GM18951 (cell line): ENCODE results near the gene MIGA1.
"Not testable (repeated sequence)": the region's sequence is repeated elsewhere in the genome, so short reads cannot be mapped to it uniquely, and the experiment has no call there.

ENCODE experiments used
- POLR2A ChIP-seq: IDR thresholded peaks from 4 replicates; pipeline ENCODE4 v1.6.1; 2011; ENCODE audit warnings: mild to moderate bottlenecking; ENCODE audit not compliant: insufficient read length, insufficient read depth; ENCODE audit errors: extremely low read depth
- in situ Hi-C: fragments of 300-500 bp; cut with MboI; formaldehyde crosslinking; loops from one replicate; pipeline ENCODE4 v1.12.0; 2022; ENCODE audit warnings: low sequenced_read_pairs, mixed read lengths, inconsistent platforms; ENCODE audit not compliant: unreplicated experiment

Gene MIGA1

DNA sequence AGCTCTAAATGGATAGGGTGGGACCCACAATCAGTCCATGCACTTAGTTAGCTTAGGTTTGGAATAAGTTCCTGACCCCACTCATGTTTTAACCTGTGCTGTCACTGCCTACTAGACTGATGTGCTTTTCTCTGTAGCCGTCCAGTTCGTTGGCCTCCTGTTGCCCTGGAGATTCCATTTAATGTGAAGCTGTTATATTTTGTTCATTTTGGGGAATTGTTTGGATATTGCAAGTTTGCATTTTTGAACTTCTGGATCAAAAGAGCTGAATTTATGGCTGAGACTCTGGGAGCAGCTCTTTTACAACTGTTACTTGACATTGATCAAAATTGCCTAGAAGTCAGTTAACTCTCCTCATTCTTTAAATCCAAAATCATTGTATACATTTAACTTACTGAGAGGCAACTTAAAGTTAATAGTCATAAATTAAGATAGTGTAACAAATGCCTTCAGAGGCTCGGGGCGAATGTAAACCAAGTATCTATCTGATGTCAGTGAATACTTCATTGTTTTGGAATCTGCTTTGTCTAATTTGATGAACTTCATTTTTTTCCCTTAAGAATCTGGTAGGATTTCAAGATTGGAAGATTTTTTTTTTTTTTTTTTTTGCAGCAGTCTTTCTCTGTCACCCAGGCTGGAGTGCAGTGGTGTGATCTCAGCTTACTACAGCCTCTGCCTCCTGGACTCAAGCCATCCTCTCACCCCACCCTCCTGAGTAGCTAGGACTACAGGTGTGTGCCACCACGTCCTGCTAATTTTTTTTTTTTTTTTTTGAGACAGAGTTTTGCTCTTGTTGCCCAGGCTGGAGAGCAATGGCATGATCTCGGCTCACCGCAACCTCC, 38.1 kb downstream of the MIGA1 start:
- no peak for TF ChIP-seq POLR2A
- in situ Hi-C loops: no loop called here

DNA sequence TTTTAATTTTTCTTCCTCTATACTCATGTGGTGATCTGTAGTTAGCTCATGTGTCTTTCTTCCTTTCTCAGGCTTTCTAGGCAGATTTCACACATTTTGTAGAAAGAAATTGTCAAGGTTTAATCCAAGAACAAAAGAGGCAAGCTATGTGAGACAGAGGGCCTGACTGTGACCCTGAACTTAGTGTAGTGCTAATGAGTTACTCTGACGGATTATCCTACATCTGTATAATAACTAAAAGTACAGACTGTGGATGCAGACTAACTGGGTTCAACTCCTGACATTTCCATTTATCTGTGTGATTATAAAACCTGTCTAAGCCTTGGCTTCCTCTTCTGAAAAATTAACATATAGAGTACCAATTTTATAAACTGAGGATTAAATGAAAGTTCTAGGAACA, 40.7 kb downstream of the MIGA1 start:
- in situ Hi-C loops: no loop called here

DNA sequence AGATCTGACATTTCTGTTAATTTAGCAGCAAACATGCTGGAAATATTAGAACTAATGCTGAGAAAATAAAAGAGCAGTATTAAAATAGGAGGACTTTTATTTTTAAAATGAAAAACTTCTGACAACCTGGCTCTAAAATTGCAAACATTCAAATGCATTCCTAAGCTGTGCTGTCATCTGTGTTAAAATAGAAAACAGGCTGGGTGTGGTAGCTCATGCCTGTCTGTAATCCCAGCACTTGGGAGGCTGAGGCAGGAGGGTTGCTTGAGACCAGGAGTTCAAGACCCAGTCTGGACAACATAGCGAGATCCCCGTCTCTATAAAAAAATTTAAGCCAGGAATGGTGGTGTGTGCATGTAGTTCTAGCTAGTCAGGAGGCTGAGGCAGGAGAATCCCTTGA, 44.6 kb downstream of the MIGA1 start:
- no peak for TF ChIP-seq POLR2A
- in situ Hi-C loops: no loop called here

More for the DNA sequence above, 40.7 kb downstream of the MIGA1 start:
- no peak for TF ChIP-seq POLR2A

DNA sequence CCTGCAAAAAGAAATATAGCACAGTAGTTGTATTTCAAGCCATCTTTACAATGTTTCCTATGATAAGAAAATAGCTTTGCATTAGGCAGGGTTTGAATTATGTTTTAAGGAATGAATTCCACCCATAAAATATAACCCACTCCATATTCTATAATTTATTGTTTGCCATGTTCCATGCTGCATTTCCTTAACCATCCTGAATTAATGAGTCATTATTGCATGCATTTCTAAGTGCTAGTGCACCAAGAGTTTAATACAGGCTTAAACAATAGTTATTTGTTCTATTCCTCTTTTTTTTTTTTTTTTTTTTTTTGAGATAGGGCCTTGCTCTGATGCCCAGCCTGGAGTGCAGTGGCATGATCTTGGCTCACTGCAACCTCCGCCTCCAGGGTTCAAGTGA, 45.2 kb downstream of the MIGA1 start:
- in situ Hi-C loops: no loop called here
- no peak for TF ChIP-seq POLR2A

DNA sequence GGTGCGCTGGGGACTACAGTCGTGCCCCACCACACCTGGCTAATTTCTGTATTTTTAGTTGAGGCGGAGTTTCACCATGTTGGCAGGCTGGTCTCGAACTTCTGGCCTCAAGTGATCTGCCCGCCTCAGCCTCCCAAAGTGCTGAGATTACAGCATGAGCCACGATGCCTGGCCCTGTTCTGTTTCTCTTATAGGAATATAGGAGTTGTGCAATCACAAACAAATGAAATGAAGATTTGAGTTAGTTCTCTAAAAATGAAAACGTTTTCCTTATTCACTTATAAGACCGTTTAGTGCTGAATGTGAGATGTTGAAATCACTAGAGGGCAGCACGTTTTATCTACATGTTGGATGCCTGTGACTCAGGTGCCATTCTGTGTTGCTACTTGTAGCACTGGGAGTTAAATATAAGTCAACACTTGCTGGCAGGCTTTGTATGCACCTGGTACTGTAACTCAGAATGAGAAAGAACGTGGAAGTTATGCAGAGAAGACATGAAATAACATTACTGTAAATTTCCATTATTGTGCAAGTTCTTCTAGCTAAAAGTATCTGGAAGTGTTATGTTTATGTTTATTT, 45.8 kb downstream of the MIGA1 start:
- in situ Hi-C loops: no loop called here
- TF ChIP-seq POLR2A: no peak

DNA sequence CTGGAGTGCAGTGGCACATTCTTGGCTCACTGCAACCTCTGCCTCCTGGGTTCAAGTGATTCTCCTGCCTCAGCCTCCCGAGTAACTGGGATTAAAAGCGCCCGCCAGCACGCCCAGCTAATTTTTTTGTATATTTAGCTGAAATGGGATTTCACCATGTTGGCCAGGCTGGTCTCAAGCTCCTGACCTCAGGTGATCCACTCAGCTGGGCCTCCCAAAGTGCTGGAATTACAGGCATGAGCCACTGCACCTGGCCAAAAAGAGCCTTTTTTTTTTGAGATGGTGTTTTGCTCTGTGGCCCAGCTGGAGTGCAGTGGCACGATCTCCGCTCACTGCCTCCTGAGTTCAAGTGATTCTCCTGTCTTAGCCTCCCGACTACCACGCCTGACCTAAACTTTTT, 47.4 kb downstream of the MIGA1 start:
- in situ Hi-C loops: not testable (repeated sequence)

DNA sequence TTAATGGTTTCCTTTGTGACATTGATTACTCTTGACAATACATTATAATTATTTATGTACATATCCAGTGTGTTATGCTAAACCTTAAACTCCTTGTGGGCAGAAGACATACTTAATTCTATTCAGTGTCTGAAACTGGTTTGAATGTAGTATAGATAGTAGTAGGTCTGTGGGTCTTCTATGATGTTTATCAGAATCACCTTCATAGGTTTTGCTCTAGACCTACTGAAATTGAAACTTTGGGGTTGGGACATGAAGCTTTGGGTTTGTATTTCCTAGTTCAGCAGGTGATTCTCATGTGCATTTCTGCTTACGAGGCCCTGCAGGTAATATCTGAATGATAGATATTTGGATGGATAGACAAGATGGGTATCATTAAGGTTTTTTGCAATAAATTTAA, 48.6 kb downstream of the MIGA1 start:
- in situ Hi-C loops: no loop called here
- TF ChIP-seq POLR2A: no peak

DNA sequence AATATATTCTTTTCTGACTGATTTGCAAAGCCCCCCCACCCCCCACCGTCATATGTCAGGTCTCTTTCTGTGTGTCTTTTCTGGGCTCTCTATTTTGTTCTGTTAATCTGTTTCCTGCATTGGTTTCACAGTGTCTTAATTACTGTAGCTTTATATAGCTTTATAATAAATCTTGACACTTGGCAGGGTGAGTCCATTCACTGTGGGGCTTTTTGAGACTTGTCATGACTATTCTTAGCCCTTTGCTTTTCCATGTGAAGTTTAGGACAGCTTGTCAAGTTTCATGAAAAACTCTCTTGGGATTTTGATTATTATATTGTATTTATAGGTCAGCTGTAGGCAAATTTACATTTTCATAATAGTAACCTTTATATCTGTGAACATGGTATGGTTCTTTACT, 50.4 kb downstream of the MIGA1 start:
- in situ Hi-C loops: no loop called here
- TF ChIP-seq POLR2A: no peak

DNA sequence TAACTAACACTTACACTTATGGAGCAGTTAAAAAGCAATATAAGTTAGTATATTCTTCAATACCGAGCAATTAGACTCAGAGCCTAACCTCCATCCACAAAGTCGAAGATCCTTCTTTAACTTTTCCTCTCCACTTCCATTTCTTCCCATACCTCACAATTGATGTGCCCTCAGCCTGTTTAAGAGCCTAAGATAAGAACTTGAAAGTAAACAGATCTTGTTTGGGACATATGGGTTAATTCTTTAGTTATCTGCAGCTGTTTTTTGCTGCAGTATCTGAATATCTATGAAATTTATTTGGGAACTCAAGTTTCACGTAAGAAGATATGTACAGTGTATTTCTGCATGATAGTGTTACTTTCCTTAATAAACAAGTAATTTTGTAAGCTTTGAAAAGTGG, 51.5 kb downstream of the MIGA1 start:
- no peak for TF ChIP-seq POLR2A
- in situ Hi-C loops: no loop called here

DNA sequence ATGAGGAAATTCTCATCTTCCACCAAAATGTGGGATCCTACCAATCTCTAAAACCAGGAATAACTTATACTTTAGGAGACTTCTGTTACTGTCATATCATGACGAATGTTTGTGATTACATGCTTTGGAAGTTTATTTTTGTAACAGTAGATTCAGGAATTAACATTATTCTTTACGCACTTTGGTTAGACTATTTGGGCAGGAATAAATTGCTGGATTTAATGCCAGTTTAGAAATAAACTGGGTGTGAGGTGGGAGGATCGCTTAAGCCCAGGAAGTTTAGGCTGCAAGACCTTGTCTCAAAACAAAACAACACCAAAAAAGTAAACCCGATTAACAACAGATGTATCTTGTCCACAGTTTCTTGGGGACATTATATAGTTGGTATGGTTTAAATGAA, 52.1 kb downstream of the MIGA1 start:
- TF ChIP-seq POLR2A: no peak
- in situ Hi-C loops: no loop called here

DNA sequence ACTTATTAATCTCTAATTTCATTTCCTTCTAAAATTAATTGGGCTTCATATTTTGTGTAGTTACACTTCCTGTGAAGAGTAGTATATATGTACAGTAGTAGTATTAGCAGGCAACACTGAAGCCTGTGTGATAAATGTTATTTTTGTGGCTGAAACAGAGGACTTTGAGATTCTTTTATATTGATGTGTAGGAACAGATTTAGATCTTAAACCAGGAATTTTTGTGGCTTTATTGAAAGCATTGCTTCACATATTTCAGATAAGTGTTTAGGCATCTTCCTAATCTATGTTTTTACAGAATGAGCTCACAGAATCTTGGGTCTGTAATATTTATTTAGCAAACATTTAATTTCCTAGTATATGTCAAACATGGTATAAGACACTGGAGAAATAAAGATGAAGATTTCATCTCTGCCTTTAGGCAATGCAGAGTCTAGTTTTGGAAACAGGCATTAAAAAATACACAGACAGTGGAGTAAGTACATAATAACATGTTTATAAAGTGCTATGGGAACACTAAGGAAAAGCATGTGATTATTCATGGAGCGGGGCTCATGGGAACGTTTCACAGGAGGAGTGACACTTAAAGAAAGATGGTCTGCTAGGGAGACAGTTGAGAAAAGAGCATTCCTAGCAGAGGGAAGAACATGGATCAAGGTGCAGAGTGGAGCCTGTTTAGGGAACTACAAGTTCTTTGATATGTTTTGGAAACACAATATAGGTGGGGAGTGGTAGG, 52.7 kb downstream of the MIGA1 start:
- in situ Hi-C loops: no loop called here
- no peak for TF ChIP-seq POLR2A

DNA sequence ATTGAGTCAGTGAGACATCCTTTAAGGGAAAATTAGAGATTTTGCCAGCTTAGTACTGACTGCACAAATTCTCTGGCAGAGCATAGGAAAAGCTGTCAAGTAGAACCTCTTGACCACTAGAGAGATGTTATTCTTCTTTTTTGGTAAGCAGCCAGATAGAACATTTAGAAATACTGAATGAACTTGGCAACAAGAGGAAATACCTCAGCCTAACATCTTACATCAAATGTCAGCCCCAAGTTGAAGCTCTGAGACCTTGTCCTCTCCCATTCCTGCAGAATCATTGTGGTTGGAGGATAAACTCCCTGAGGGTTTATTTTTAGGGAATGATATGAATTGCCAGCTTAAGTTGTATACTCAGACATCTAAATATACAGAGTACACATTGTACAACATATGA, 53.5 kb downstream of the MIGA1 start:
- no peak for TF ChIP-seq POLR2A
- in situ Hi-C loops: no loop called here

DNA sequence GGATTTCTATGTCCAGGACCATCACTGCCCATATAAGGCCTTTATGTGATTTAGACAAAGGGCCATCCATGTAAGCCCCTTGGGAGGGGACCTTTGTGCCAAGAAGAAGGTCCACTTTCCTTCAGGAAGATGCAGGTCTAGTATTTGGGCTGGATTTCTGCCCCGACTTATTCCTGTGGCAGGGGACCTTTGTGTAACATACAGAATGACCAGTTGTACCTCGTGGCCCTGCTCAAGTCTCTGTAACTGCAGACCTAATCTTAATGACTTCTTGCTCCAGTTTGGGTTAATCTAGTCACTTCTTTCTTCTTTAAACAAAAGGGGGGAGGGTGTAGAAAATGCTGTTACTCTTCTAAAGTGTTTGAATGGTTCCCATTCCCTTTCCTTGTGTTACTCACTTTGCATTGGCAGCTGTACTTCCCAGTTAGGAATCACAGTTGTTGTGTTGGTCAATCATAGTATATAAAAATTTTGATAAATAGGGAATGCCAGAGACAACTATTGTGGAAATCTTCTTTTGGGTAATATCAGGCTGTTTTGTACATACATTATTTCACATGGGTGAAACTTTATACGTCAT, 54.2 kb downstream of the MIGA1 start:
- in situ Hi-C loops: no loop called here
- no peak for TF ChIP-seq POLR2A

DNA sequence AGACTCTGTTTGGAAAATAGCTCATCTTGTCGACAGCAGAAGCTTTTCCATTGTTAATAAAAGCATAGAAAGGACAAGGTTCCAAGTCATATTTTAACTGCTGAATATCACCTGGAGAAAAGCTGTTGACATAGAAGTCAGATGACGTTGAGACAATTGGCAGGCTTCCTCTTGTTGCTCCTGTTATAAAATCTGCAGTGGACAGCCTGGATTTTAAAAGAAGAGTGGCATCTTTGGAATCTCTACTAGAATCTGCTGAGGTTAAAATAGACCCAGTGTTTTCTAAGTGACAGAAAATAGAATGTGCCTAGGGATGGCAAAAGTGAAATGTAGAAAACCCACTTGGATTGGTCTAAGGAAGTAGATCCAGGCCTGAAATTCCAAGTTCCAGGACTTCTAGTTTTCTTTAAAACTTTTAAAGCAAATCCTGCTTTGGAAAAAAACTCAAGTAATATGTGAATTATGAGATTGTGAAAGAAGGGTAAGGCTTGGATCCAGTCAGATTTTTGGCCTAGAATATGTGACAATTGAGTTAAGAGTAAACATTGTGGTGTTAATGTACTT, 55.4 kb downstream of the MIGA1 start:
- in situ Hi-C loops: no loop called here

More for the DNA sequence above, 55.4 kb downstream of the MIGA1 start:
- no peak for TF ChIP-seq POLR2A
